ENCODE data around the gene PTPRO.

The PTPRO gene

DNA sequence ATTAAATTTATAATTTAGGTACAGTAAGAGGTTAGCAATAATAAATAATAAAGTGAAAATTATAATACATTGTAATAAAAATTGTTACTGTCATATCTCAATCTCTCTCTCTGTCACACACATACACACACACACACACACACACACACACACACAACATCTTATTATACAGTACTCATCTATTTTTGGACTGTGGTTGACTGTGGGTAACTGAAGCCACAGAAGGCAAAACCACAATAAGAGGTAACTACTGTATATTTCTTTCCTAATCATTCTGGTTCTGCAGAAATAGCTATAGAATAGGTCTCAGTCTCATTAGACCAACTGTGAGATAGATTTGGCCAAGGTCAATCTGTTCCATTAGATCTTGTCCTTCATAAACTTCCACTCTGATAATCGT, 33.1 kb upstream of the PTPRO start:
- peak; percentile 56 for DNase-seq (ENCODE audit: low read depth)
- no peak for TF ChIP-seq MYC (IDR thresholded peaks at IDR 0.05; ENCODE audit: low read depth, low read length)
- no peak for TF ChIP-seq POLR2A (IDR thresholded peaks at IDR 0.05; ENCODE audit: extremely low read depth, insufficient read length)
- TF ChIP-seq, protein P1, sequence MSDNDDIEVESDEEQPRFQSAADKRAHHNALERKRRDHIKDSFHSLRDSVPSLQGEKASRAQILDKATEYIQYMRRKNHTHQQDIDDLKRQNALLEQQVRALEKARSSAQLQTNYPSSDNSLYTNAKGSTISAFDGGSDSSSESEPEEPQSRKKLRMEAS (IDR thresholded peaks at IDR 0.05; ENCODE audit: low read depth, low read length) = no peak
- TF ChIP-seq, protein P2, sequence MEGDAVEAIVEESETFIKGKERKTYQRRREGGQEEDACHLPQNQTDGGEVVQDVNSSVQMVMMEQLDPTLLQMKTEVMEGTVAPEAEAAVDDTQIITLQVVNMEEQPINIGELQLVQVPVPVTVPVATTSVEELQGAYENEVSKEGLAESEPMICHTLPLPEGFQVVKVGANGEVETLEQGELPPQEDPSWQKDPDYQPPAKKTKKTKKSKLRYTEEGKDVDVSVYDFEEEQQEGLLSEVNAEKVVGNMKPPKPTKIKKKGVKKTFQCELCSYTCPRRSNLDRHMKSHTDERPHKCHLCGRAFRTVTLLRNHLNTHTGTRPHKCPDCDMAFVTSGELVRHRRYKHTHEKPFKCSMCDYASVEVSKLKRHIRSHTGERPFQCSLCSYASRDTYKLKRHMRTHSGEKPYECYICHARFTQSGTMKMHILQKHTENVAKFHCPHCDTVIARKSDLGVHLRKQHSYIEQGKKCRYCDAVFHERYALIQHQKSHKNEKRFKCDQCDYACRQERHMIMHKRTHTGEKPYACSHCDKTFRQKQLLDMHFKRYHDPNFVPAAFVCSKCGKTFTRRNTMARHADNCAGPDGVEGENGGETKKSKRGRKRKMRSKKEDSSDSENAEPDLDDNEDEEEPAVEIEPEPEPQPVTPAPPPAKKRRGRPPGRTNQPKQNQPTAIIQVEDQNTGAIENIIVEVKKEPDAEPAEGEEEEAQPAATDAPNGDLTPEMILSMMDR (IDR thresholded peaks at IDR 0.05; ENCODE audit: low read depth, low read length) = no peak
- no peak overlapping the region for H3K4me3 ChIP-seq (ENCODE audit: low read depth, low read length)

DNA sequence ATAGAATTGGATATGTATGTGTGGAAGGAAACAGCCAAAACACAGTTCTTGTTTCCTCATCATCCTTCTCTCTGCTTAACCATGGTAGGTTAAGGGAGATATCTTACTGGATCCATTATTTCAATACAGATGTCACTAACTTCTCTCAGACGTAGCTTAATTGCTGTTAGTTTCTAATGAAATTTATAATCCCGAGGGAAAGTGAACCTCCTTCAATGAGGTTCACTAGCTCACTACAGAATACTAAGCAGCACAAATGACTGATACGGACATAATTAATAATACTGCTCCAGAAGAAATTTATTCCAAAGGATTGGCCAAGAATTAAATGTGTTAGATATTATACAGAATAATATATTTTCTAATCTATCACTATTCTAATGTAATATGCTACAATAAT, 28.6 kb upstream of the PTPRO start:
- TF ChIP-seq, protein P2 (IDR thresholded peaks at IDR 0.05; ENCODE audit: low read depth, low read length) = no peak
- no peak for TF ChIP-seq POLR2A (IDR thresholded peaks at IDR 0.05; ENCODE audit: extremely low read depth, insufficient read length)
- no peak for TF ChIP-seq MYC (IDR thresholded peaks at IDR 0.05; ENCODE audit: low read depth, low read length)
- TF ChIP-seq, protein P1 (IDR thresholded peaks at IDR 0.05; ENCODE audit: low read depth, low read length) = no peak
- no peak overlapping the region for H3K4me3 ChIP-seq (ENCODE audit: low read depth, low read length)
- DNase-seq (ENCODE audit: low read depth) = no peak

DNA sequence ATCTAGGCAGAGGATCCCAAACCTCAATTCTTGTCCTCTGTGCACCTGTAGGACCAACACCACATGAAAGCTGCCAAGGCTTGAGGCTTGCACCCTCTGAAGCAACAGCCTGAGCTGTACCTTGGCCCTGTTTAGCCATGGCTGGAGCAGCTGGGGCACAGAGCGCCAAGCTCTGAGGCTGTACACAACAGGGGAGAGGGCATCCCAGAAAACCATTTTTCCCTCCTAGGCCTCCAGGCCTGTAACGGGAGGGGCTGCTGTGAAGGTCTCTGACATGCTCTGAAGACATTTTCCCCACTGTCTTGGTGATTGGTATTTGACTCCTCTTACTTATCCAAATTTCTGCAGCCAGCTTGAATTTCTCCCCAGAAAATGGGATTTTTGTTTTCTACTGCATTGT, 22.4 kb upstream of the PTPRO start:
- TF ChIP-seq, protein P2 (IDR thresholded peaks at IDR 0.05; ENCODE audit: low read depth, low read length) = no peak
- TF ChIP-seq POLR2A (IDR thresholded peaks at IDR 0.05; ENCODE audit: extremely low read depth, insufficient read length) (no peak), MYC (IDR thresholded peaks at IDR 0.05; ENCODE audit: low read depth, low read length) (no peak)
- TF ChIP-seq, protein P1 (IDR thresholded peaks at IDR 0.05; ENCODE audit: low read depth, low read length) = no peak

GRCh38 chr12:15304296-15304695, 18.0 kb upstream of the PTPRO start:
- DNase-seq (ENCODE audit: low read depth) = no peak
- no peak for TF ChIP-seq MYC (IDR thresholded peaks at IDR 0.05; ENCODE audit: low read depth, low read length)
- TF ChIP-seq, protein P2 (IDR thresholded peaks at IDR 0.05; ENCODE audit: low read depth, low read length) = no peak
- TF ChIP-seq, protein P1 (IDR thresholded peaks at IDR 0.05; ENCODE audit: low read depth, low read length) = no peak
- TF ChIP-seq POLR2A (IDR thresholded peaks at IDR 0.05; ENCODE audit: extremely low read depth, insufficient read length) = no peak
- H3K4me3 ChIP-seq (ENCODE audit: low read depth, low read length) = no peak overlapping the region

More for the DNA sequence above, 22.4 kb upstream of the PTPRO start:
- DNase-seq (ENCODE audit: low read depth) = no peak
- no peak overlapping the region for H3K4me3 ChIP-seq (ENCODE audit: low read depth, low read length)

GRCh38 chr12:15306605-15307004, 15.7 kb upstream of the PTPRO start:
- no peak overlapping the region for H3K4me3 ChIP-seq (ENCODE audit: low read depth, low read length)
- DNase-seq (ENCODE audit: low read depth) = no peak
- TF ChIP-seq MYC (IDR thresholded peaks at IDR 0.05; ENCODE audit: low read depth, low read length) = no peak

DNA sequence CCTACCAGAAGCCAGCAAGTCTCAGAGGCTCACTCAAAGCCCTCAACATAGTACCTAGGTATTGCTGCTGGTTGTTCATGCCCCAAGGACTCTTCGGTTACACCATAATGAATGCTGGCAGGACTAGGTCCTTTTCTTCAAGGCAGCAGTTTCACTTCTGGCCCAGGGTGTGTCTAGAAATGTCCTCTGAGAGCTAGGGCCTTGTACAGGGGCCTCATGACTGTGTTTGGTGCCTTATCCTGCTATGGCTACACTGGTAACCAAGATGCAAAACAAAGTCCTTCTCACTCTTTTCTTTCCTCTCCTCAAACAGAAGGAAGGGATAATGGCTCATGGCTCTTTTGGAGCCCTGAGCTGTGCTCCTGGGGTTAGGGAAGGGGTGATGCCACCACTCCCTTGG, 15.2 kb upstream of the PTPRO start:
- no peak for DNase-seq (ENCODE audit: low read depth)
- TF ChIP-seq, protein P2 (IDR thresholded peaks at IDR 0.05; ENCODE audit: low read depth, low read length) = no peak
- TF ChIP-seq, protein P1 (IDR thresholded peaks at IDR 0.05; ENCODE audit: low read depth, low read length) = no peak
- TF ChIP-seq POLR2A (IDR thresholded peaks at IDR 0.05; ENCODE audit: extremely low read depth, insufficient read length) (no peak), MYC (IDR thresholded peaks at IDR 0.05; ENCODE audit: low read depth, low read length) (no peak)
- H3K4me3 ChIP-seq (ENCODE audit: low read depth, low read length) = no peak overlapping the region

Data from NB4 (cell line).